ENCODE data around the gene B3GALT4.
"Not testable (repeated sequence)": the region's sequence is repeated elsewhere in the genome, so short reads cannot be mapped to it uniquely, and the experiment has no call there.

B3GALT4 gene

GRCh38 chr6:33272275-33273128, 4.4 kb upstream of the B3GALT4 start:
- no peak for DNase-seq

- no peak for DNase-seq
Measured at GRCh38 chr6:33273129-33273923, 3.6 kb upstream of the B3GALT4 start.

GRCh38 chr6:33273924-33274902, 2.7 kb upstream of the B3GALT4 start:
- no peak for DNase-seq

GRCh38 chr6:33275795-33276580, 935 bp upstream of the B3GALT4 start:
- not testable (repeated sequence) for DNase-seq

- no peak for DNase-seq
Measured at GRCh38 chr6:33276581-33276863, 401 bp upstream of the B3GALT4 start.

DNA sequence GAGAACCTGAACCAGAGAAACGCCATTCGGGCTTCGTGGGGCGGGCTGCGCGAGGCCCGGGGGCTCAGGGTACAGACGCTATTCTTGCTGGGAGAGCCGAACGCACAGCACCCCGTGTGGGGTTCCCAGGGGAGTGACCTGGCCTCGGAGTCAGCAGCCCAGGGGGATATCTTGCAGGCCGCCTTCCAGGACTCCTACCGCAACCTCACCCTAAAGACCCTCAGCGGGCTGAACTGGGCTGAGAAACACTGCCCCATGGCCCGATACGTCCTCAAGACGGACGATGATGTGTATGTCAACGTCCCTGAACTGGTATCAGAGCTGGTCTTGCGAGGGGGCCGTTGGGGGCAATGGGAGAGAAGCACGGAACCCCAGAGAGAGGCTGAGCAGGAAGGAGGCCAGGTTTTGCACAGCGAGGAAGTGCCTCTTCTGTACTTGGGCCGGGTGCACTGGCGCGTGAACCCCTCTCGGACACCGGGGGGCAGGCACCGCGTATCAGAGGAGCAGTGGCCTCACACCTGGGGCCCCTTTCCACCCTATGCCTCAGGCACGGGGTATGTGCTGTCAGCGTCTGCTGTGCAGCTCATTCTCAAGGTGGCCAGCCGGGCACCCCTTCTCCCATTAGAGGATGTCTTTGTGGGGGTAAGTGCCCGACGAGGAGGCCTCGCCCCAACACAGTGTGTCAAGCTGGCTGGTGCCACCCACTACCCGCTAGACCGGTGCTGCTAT, 904 bp downstream of the B3GALT4 start:
- DNase-seq, result no peak

DNA sequence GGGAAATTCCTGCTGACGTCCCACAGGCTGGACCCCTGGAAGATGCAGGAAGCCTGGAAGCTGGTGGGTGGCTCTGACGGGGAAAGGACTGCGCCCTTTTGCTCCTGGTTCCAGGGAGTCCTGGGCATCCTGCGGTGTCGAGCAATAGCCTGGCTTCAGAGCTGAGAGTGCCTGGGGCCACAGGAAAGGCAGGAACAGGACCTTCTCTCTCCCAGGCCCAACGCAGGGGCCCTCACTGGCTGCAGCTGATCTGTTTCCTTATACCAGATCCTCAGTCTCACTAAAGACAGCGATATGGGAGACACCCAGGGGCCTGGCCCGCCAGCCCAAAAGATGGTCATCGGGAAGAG, 1.4 kb downstream of the B3GALT4 start:
- peak in 1 of 3 donors; percentile 23 for DNase-seq

DNA sequence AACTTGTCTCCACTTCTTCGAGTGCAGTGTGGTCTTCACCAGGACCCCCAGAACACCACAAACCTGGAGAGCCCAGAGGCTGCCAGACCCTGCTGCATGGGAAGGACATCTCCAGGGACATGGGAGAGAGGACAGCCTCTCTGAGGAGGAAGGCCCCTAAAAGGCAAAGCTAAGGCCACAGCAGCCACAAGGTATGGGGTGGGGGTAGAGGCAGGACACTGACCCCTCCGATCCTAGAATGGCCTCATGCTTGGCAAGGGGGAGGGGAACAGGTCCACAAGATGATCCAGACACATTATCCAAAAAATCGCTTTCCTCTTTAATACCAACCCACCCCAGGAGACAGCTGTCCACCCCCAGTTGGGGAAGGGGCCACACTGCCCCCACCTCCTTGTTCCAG, 1.9 kb downstream of the B3GALT4 start:
- DNase-seq, result no peak

DNA sequence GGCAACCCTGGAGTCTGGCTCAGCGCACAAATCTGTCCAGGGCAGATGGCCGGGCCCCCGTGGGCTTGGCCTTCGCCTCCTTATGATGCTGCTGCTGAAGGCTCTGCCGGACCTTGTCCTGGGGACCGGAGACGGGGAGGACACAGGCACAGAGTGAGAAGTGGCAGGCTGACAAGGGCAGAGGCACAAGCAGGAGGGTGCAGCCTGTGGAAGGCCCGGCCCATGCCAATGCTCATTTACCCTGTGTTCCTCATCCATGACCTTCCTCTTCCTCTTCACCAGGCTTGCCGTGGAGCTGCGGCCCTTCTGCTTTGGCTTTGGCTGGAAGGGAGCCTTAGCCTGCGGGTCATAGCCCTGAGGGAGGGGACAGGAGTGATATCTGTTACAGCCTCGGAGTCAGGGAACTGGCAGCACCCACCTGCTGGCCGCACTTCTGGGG, 2.4 kb downstream of the B3GALT4 start:
- DNase-seq, result peak in 2 of 3 donors; percentile 16 to 29

DNA sequence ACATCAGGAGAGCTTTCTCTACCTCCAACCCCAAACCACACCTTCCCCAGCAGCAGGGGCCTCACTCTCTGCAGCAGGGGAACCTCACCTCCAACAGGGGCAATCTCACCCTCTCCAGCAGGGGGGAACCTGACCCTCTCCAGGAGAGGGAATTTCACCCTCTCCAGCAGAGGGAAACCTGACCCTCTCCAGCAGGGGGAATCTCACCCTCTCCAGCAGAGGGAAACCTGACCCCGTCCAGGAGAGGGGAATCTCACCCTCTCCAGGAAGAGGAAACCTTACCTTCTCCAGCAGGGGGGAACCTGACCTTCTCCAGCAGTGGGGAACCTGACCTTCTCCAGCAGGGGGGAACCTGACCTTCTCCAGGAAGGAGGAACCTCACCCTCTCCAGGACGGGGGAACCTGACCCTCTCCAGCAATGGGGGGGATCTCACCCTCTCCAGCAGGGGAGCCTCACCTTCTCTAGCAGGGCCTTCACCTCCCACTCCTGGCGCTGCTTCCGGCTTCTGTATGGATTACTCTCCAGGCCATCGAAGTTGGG, 3.1 kb downstream of the B3GALT4 start:
- DNase-seq, result peak; percentile 53 to 74 (median 73)

DNA sequence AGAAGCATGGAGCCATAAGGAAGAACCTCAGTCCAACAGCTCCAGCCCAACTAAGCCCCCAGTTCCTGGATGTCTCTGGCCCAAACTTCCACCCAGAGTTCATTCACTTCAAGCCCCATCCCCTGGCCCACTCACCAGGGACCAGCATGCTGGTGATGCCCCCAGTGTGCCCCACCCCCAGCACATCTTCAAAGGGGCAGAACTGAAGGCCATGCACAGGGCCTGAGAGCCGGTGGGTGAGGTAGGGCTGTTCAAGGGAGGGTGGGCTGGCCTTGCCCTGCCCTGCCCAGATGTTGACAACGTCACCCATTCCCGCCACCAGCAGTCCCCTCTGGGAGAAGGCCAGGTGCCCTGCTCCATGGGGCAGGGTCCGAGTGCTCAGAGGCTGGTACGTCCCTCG, 3.6 kb downstream of the B3GALT4 start:
- no peak for DNase-seq

DNA sequence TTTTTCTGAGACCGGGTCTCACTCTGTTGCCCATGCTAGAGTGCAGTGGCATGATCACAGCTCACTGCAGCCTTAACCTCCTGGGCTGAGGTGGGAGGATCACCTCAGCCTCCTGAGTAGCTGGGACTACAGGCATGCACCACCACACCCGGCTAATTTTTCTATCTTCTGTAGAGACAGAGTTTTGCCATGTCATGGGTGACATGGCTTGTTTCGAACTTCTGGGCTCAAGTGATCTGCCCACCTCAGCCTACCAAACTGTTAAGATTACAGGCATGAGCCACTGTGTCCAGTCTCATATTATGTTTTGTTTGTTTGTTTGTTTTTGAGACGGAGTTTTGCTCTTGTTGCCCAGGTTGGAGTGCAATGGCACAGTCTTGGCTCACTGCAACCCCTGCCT, 8.3 kb downstream of the B3GALT4 start:
- not testable (repeated sequence) for DNase-seq

DNA sequence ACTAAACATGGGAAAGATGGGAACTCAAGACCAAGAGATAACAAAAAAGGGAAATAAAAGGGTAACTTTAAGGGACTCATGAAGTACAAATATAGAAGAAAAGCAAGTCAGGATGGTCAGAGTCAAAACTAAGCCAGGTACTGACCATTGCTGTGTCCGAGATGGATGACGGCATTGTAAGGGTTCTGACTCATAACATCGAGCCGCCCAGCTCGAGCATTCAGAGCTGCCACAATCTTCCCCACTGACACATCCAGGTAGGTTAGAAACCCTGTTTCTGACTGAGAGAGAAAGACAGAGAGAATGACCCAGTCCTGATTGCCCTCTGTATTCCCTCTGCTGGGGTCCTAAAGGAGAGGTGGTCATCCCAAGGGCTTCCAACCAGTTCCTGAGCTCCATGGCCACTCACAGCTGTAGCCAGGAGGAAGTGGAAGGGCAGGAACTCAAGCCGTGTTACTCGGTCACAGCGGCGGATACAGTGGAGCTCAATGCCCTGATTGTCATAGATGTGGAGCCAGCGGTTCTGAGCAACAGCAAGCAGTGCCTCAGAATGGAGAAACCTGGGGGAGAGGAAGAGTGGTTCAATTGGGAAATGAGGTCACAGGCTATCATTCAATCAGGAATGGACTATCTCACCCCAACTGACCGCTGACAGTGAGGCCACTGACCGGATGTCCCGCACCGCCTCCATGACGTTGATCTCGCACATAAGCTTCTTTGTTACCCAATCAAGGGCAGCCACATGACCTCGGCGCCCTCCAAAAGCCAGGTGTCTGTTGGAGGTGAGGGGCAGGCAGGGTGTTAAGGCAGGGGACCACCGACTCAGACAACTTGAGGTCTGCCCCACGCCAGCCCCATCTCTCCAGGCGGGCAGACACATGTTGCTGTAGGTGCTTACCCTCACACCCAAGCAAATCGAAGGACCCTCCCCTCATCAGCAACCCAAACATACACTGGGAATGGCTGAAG, 10.3 kb downstream of the B3GALT4 start:
- no peak for DNase-seq

DNA sequence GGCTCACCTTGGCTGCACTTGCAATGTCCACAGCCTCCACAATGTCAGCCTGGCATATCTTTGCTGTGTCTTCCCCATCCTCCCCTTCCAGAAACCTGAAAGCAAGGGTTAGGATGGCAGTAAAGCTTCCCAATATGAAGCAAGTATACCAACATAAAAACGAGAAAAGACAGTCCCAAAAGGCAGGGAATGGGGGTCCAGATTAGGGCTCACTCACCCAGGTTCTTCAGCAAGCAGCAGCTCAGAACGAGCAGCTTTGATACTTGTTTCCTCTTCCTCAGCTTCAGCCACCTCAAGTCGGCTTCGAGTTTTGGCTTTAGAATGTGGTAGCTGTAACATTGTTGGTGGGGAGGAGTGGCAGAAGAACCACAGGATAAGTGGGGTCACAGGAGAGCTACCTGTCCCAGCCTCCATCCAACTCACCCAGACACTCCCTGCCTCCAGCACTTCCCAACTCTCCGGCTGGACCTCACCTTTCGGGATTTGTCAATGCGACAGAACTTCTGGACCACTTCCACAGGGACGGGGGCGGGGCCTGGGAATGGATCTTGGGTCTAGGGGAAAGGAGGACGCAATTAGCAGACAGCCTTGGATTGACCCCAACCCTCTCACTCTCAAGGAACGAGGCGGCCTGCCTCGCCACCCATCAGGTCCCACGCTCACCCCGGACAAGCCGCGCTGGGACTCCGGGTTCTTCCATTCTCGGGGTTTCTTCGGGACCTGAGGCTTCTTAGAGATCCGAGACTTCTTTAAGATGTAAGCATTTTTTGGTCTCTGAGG, 11.4 kb downstream of the B3GALT4 start:
- DNase-seq, result no peak

- DNase-seq, result peak; percentile 87 to 91 (median 90)
Measured at GRCh38 chr6:33288921-33289783, 12.2 kb downstream of the B3GALT4 start, which contains the start of the genes PFDN6 and WDR46. PFDN6 (plus strand) TSS chr6:33289601; CDS start chr6:33289857, 256 bp downstream. WDR46 (minus strand) TSS chr6:33289239; CDS start chr6:33289170, 69 bp downstream.

DNA sequence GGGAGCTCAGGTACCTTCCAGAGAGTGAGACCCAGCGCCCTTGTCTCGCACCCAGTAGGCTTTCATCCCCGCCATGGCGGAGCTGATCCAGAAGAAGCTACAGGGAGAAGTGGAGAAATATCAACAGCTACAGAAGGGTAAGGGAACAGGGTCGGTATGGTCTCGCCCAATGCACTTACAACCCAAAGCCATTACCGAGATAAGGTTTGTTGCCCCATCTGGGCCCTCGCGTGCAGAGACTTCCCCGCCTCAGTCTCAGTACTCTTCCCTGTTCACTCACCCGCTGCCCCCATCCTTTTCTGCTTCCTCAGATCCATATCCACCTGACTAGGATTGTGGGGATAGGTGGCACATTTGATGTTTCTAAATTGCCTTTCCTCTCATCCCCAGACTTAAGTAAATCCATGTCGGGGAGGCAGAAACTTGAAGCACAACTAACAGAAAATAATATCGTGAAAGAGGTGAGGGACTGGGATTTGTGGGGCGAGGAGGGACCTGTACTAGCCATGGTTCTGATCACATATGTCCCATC, 12.9 kb downstream of the B3GALT4 start:
- DNase-seq, result peak in 1 of 3 donors; percentile 8

DNA sequence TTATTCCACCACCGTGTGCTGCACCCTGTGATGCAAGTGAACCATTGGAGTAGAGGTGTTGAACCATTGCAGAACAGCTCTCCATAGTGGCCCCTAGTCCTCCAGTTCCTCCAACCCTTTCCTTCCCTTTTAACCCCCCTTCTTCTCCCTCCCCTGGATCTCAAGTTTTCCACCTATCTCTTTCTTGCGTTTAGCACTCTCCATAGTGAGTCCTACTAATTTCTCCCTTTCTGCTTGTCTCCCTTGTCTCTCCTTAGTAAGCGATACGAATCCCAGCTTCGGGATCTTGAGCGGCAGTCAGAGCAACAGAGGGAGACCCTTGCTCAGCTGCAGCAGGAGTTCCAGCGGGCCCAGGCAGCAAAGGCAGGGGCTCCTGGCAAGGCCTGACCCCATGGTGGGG, 13.5 kb downstream of the B3GALT4 start:
- no peak for DNase-seq

Measured in suppressor macrophage treated with lipopolysaccharide for 1 hour (primary cell).